ENCODE data around the gene ARL15.
"Not testable (repeated sequence)": the region's sequence is repeated elsewhere in the genome, so short reads cannot be mapped to it uniquely, and the experiment has no call there.

GRCh38 chr5:54353933-54354564 lies 43.7 kb upstream of the ARL15 start:
- not testable (repeated sequence) for TF ChIP-seq CTCF, POLR2A (IDR thresholded peaks at IDR 0.05)
